SK-N-SH (cell line): ENCODE measurements around the gene ROR2. TPM values are rescaled to one million over a fixed set of nuclear protein-coding genes. Genes with fewer than 3 reads are reported as not detected.

ENCODE experiments used
- CTCF ChIA-PET: fragments of 300-600, 350-600 bp; formaldehyde crosslinking; extraction: SDS; loops from one replicate; lab custom pipeline; 2021; lab: Yijun Ruan, JAX
- POLR2A ChIA-PET: fragments of 350-600 bp; sonication (Branson Sonifier 250); formaldehyde crosslinking; extraction: SDS; loops from one replicate; lab custom pipeline; 2020; ENCODE audit warnings: antibody characterized with exemption, inconsistent platforms; lab: Yijun Ruan, JAX
- DNase-seq: peaks from one replicate; pipeline ENCODE4 v3.0.0; 2012
- H2AFZ ChIP-seq: fragments of 200-600 bp; sonication (generic); 2 replicates; pipeline ENCODE4 v1.8.1; 2016; ENCODE audit warnings: antibody characterized with exemption, mild to moderate bottlenecking, low read depth
- H3F3A ChIP-seq: fragments of 200-600 bp; sonication (generic); replicated peaks from 2 replicates; pipeline ENCODE3; 2016; ENCODE audit warnings: antibody characterized with exemption, mild to moderate bottlenecking; ENCODE audit not compliant: insufficient read depth
- H3K27ac ChIP-seq, 2 experiments: fragments of 200-500 bp in 1 of 2; fragments of 200-600 bp in 1 of 2; sonication (Bioruptor generic) in 1 of 2; sonication (generic), shearing (Covaris generic) in 1 of 2; 2 replicates each; pipeline versions ENCODE4 v1.5.1 to v1.6.1; 2014 to 2016; ENCODE audit warnings: low read depth in 2 of 2, inconsistent platforms in 1 of 2, low read length in 1 of 2, mild to moderate bottlenecking in 1 of 2, mixed read lengths in 1 of 2
- H3K27me3 ChIP-seq: fragments of 200-600 bp; sonication (generic), shearing (Covaris generic); 2 replicates; pipeline ENCODE4 v1.6.1; 2016; ENCODE audit warnings: mixed run types; ENCODE audit not compliant: insufficient read depth
- H3K36me3 ChIP-seq, 2 experiments: fragments of 200-500 bp in 1 of 2; fragments of 200-600 bp in 1 of 2; sonication (Bioruptor generic) in 1 of 2; sonication (generic) in 1 of 2; replicated peaks in 1 of 2; 2 replicates each; pipeline versions ENCODE3 to v1.5.1; 2014 to 2016; ENCODE audit warnings: low read length in 1 of 2, mild to moderate bottlenecking in 1 of 2; ENCODE audit not compliant: insufficient read depth in 2 of 2, control insufficient read depth in 1 of 2
- H3K4me1 ChIP-seq, 2 experiments: fragments of 200-500 bp in 1 of 2; fragments of 200-600 bp in 1 of 2; sonication (Bioruptor generic) in 1 of 2; sonication (generic), shearing (Covaris generic) in 1 of 2; 2 replicates each; pipeline versions ENCODE4 v1.5.1 to v1.6.1; 2014 to 2016; ENCODE audit warnings: low read depth in 1 of 2, low read length in 1 of 2, mixed run types in 1 of 2; ENCODE audit not compliant: insufficient read depth in 2 of 2, control insufficient read depth in 1 of 2
- H3K4me2 ChIP-seq: fragments of 200-600 bp; sonication (generic), shearing (Covaris generic); 2 replicates; pipeline ENCODE4 v1.6.1; 2017; ENCODE audit warnings: mixed run types
- H3K4me3 ChIP-seq, 2 experiments: fragments of 200-500 bp in 1 of 2; fragments of 200-600 bp in 1 of 2; sonication (Bioruptor generic) in 1 of 2; sonication (generic), shearing (Covaris generic) in 1 of 2; 2 replicates each; pipeline versions ENCODE4 v1.5.1 to v1.8.1; 2014 to 2016; ENCODE audit warnings: low read depth in 2 of 2, inconsistent platforms in 1 of 2, low read length in 1 of 2, mild to moderate bottlenecking in 1 of 2, mixed read lengths in 1 of 2, moderate library complexity in 1 of 2
- H3K79me2 ChIP-seq: fragments of 200-600 bp; sonication (generic); 2 replicates; pipeline ENCODE4 v1.8.1; 2017; ENCODE audit warnings: mild to moderate bottlenecking; ENCODE audit not compliant: insufficient read depth
- H3K9ac ChIP-seq: fragments of 200-600 bp; sonication (generic); 2 replicates; pipeline ENCODE4 v1.6.1; 2017; ENCODE audit warnings: mixed run types
- H3K9me2 ChIP-seq: fragments of 200-600 bp; sonication (generic); 2 replicates; pipeline ENCODE4 v1.6.1; 2017; ENCODE audit warnings: mixed run types
- H3K9me3 ChIP-seq: fragments of 200-600 bp; sonication (generic); 2 replicates; pipeline ENCODE4 v1.6.1; 2017; ENCODE audit warnings: mixed run types, mild to moderate bottlenecking, moderate library complexity
- H4K20me1 ChIP-seq: fragments of 200-600 bp; sonication (generic); 2 replicates; pipeline ENCODE4 v1.6.1; 2017; ENCODE audit warnings: mild to moderate bottlenecking, mixed run types; ENCODE audit not compliant: insufficient read depth
- CHD2 ChIP-seq: fragments of 150-350 bp; IDR thresholded peaks from 2 replicates; pipeline ENCODE4 v1.6.1; 2018; ENCODE audit warnings: low read length; ENCODE audit not compliant: partially characterized antibody
- CTCF ChIP-seq: fragments of 200-600 bp; sonication (generic); IDR thresholded peaks from 2 replicates; pipeline ENCODE4 v1.6.1; 2017; ENCODE audit warnings: antibody characterized with exemption, mild to moderate bottlenecking, moderate library complexity
- ELF1 ChIP-seq: IDR thresholded peaks from 2 replicates; pipeline ENCODE4 v1.4.0; 2012
- EZH2phosphoT487 ChIP-seq: fragments of 200-600 bp; sonication (generic); IDR thresholded peaks from 2 replicates; pipeline ENCODE4 v1.6.1; 2017; ENCODE audit warnings: low read depth, mixed run types, mild to moderate bottlenecking, antibody characterized with exemption, moderate library complexity, borderline replicate concordance
- FOSL2 ChIP-seq: IDR thresholded peaks from 2 replicates; pipeline ENCODE4 v1.4.0; 2012; ENCODE audit warnings: low read depth, mild to moderate bottlenecking, moderate library complexity, borderline replicate concordance
- FOXJ3 ChIP-seq: sonication (generic); formaldehyde crosslinking; IDR thresholded peaks from 2 replicates; pipeline ENCODE4 v1.5.1; 2020; ENCODE audit warnings: mild to moderate bottlenecking, missing genetic modification reagents
- GABPA ChIP-seq: IDR thresholded peaks from 2 replicates; pipeline ENCODE4 v1.4.0; 2012; ENCODE audit warnings: low read depth, mild to moderate bottlenecking
- MEF2A ChIP-seq: IDR thresholded peaks from 2 replicates; pipeline ENCODE4 v1.4.0; 2012; ENCODE audit warnings: low read depth, borderline replicate concordance
- MXI1 ChIP-seq: IDR thresholded peaks from 2 replicates; pipeline ENCODE4 v1.6.1; 2012; ENCODE audit warnings: mild to moderate bottlenecking, low read depth, low read length, improper control_type of control experiment
- NFIC ChIP-seq: IDR thresholded peaks from 2 replicates; pipeline ENCODE4 v1.4.0; 2012; ENCODE audit warnings: borderline replicate concordance
- NRF1 ChIP-seq: IDR thresholded peaks from 2 replicates; pipeline ENCODE4 v1.6.1; 2012; ENCODE audit warnings: low read depth, mild to moderate bottlenecking, low read length
- PBX3 ChIP-seq: IDR thresholded peaks from 2 replicates; pipeline ENCODE4; 2012
- POLR2AphosphoS5 ChIP-seq: IDR thresholded peaks from 2 replicates; pipeline ENCODE4 v1.6.1; 2012; ENCODE audit warnings: low read depth, low read length
- RAD21 ChIP-seq: IDR thresholded peaks from 2 replicates; pipeline ENCODE4 v1.6.1; 2012; ENCODE audit warnings: mild to moderate bottlenecking, low read length
- RCOR1 ChIP-seq: fragments of 150-350 bp; IDR thresholded peaks from 2 replicates; pipeline ENCODE4 v1.6.1; 2017; ENCODE audit warnings: antibody characterized with exemption, low read length
- SIN3A ChIP-seq: IDR thresholded peaks from 2 replicates; pipeline ENCODE4 v1.6.1; 2012; ENCODE audit warnings: low read depth, mild to moderate bottlenecking, low read length, moderate library complexity, borderline replicate concordance
- SMC3 ChIP-seq: IDR thresholded peaks from 2 replicates; pipeline ENCODE4 v1.6.1; 2012; ENCODE audit warnings: low read depth, low read length, improper control_type of control experiment
- USF1 ChIP-seq: IDR thresholded peaks from 2 replicates; pipeline ENCODE4 v1.4.0; 2012; ENCODE audit warnings: low read depth, borderline replicate concordance
- YY1 ChIP-seq: IDR thresholded peaks from 2 replicates; pipeline ENCODE4 v1.4.0; 2012; ENCODE audit warnings: low read depth, mild to moderate bottlenecking
- WGBS: methylation state at CpG from one replicate; pipeline ENCODE4 v1.1.6; 2017; ENCODE audit warnings: low lambda C conversion rate; 5-methylcytosine and 5-hydroxymethylcytosine counted together
- polyA plus RNA-seq, 3 experiments: library from polyadenylated mRNA; depleted of rRNA; stranded (reverse); fragments of >200 nt; gene quantifications; 2 replicates each; pipeline ENCODE4 v1.2.3, GENCODE V29; 2012

Gene ROR2
- polyA plus RNA-seq, 1 of the 3 experiments (the other 2 are of a cell fraction), result 0.43 TPM

GRCh38 chr9:91557327-91557726, 392.7 kb downstream of the ROR2 start:
- POLR2A ChIA-PET, result no interaction called here

GRCh38 chr9:91555132-91555531, 394.9 kb downstream of the ROR2 start:
- Histone ChIP-seq H3K4me3 (no peak overlapping the region), H3K9ac (no peak overlapping the region), H3K79me2 (no peaks in the 10 kb centered on the region), H3K9me3 (no peaks in the 10 kb centered on the region), H3K36me3 (no peaks in the 10 kb centered on the region), H4K20me1 (no peaks in the 10 kb centered on the region), H3F3A (no peaks in the 10 kb centered on the region), H3K4me2 (no peak overlapping the region), H2AFZ (no peak overlapping the region), H3K27me3 (no peaks in the 10 kb centered on the region), H3K27ac (no peak overlapping the region), H3K4me1 (no peaks in the 10 kb centered on the region), H3K9me2 (no peaks in the 10 kb centered on the region)
- ChIA-PET CTCF (no interaction called here), POLR2A (no interaction called here)
- 25% methylated on average over 2 of the region's 2 CpGs for WGBS
- DNase-seq, result no peak
- no peak for TF ChIP-seq CTCF
- no peak for TF ChIP-seq MEF2A
- no peak for TF ChIP-seq ELF1
- no peak for TF ChIP-seq SIN3A
- TF ChIP-seq USF1, result no peak
- no peak for TF ChIP-seq FOSL2
- TF ChIP-seq GABPA, result no peak
- no peak for TF ChIP-seq SMC3
- TF ChIP-seq NFIC, result no peak
- no peak for TF ChIP-seq EZH2phosphoT487
- no peak for TF ChIP-seq PBX3
- no peak for TF ChIP-seq YY1
- no peak for TF ChIP-seq FOXJ3

More at GRCh38 chr9:91557327-91557726, 392.7 kb downstream of the ROR2 start:
- no peaks in the 10 kb centered on the region for H3K27me3 ChIP-seq
- H3K27ac ChIP-seq, result no peak overlapping the region
- no peak overlapping the region for H3K4me2 ChIP-seq
- H3K4me3 ChIP-seq, result no peak overlapping the region
- H3K9me3 ChIP-seq, result no peaks in the 10 kb centered on the region
- H4K20me1 ChIP-seq, result no peaks in the 10 kb centered on the region
- H3K9me2 ChIP-seq, result no peaks in the 10 kb centered on the region
- no peaks in the 10 kb centered on the region for H3K4me1 ChIP-seq
- DNase-seq, result no peak
- H3K36me3 ChIP-seq, result no peaks in the 10 kb centered on the region
- H3K79me2 ChIP-seq, result no peaks in the 10 kb centered on the region
- H3F3A ChIP-seq, result no peaks in the 10 kb centered on the region
- TF ChIP-seq POLR2AphosphoS5 (no peak), CHD2 (no peak), RCOR1 (no peak), RAD21 (no peak), NRF1 (no peak), YY1 (no peak), MXI1 (no peak), SIN3A (no peak), CTCF (no peak)
- CTCF ChIA-PET, result interaction anchor here (0.7 kb wide), 1 partner anchor 15 kb away, joined by 3 read pairs; no protein-coding TSS in a partner anchor
- 26% methylated on average over 2 of the region's 2 CpGs for WGBS
- no peak overlapping the region for H3K9ac ChIP-seq
- no peak overlapping the region for H2AFZ ChIP-seq
